ENCODE results near the gene FBXW7. TPM values are rescaled to one million over a fixed set of nuclear protein-coding genes. Genes with fewer than 3 reads are reported as not detected.

The FBXW7 gene
- total and polyA plus RNA-seq, 2 donors (not counting 1 experiment from before 2014, with no cell fraction given) = 16.3 to 68.7 TPM

- Histone ChIP-seq H4K20me1 (ENCODE audit: control insufficient read depth, extremely low read depth, insufficient read depth, low read length) (no peaks in the 10 kb centered on the region), H3K4me1 (ENCODE audit: control insufficient read depth, extremely low read depth, insufficient read depth, low read length) (no peaks in the 10 kb centered on the region), H3K9ac (ENCODE audit: insufficient read depth, low read length) (no peak overlapping the region), H3K27me3 (ENCODE audit: control insufficient read depth, insufficient read depth, low read length) (no peaks in the 10 kb centered on the region), H3K4me3 (replicated peaks in 1 of 4; ENCODE audit: control extremely low read depth in 1 of 4, insufficient read depth in 1 of 4, low read depth in 3 of 4, low read length in 4 of 4) (no peak overlapping the region), H3K27ac (ENCODE audit: insufficient read depth, low read length) (no peak overlapping the region), H3K36me3 (ENCODE audit: control insufficient read depth, insufficient read depth, low read length) (no peaks in the 10 kb centered on the region), H3K4me2 (ENCODE audit: extremely low read depth, insufficient read depth, low read length) (no peak overlapping the region), H3K9me3 (ENCODE audit: control insufficient read depth, insufficient read depth, low read depth, low read length) (no peaks in the 10 kb centered on the region), H3K79me2 (ENCODE audit: control insufficient read depth, insufficient read depth, low read length) (no peaks in the 10 kb centered on the region), H2AFZ (ENCODE audit: low read length) (no peak overlapping the region)
- DNase-seq (ENCODE audit: low read depth in 2 of 2) = no peak
- TF ChIP-seq CTCF (conservative IDR thresholded peaks at IDR 0.05 in 1 of 2, IDR thresholded peaks at IDR 0.05 in 1 of 2; ENCODE audit: low read depth in 1 of 2, low read length in 2 of 2) (no peak), EZH2 (IDR thresholded peaks at IDR 0.05; ENCODE audit: low read length, missing control alignments) (no peak)
Measured at GRCh38 chr4:152380185-152380584, 155.7 kb downstream of the FBXW7 start.

- Histone ChIP-seq H3K4me3 (replicated peaks in 1 of 4; ENCODE audit: control extremely low read depth in 1 of 4, insufficient read depth in 1 of 4, low read depth in 3 of 4, low read length in 4 of 4) (no peak overlapping the region), H4K20me1 (ENCODE audit: control insufficient read depth, extremely low read depth, insufficient read depth, low read length) (no peaks in the 10 kb centered on the region), H3K27ac (ENCODE audit: insufficient read depth, low read length) (no peak overlapping the region), H3K4me2 (ENCODE audit: extremely low read depth, insufficient read depth, low read length) (no peak overlapping the region), H3K36me3 (ENCODE audit: control insufficient read depth, insufficient read depth, low read length) (no peaks in the 10 kb centered on the region), H3K9me3 (ENCODE audit: control insufficient read depth, insufficient read depth, low read depth, low read length) (no peaks in the 10 kb centered on the region), H3K4me1 (ENCODE audit: control insufficient read depth, extremely low read depth, insufficient read depth, low read length) (no peaks in the 10 kb centered on the region), H3K79me2 (ENCODE audit: control insufficient read depth, insufficient read depth, low read length) (no peaks in the 10 kb centered on the region), H3K9ac (ENCODE audit: insufficient read depth, low read length) (no peak overlapping the region), H2AFZ (ENCODE audit: low read length) (no peak overlapping the region), H3K27me3 (ENCODE audit: control insufficient read depth, insufficient read depth, low read length) (no peaks in the 10 kb centered on the region)
- no peak for DNase-seq (ENCODE audit: low read depth in 2 of 2)
- TF ChIP-seq EZH2 (IDR thresholded peaks at IDR 0.05; ENCODE audit: low read length, missing control alignments) = no peak
- TF ChIP-seq CTCF (conservative IDR thresholded peaks at IDR 0.05 in 1 of 2, IDR thresholded peaks at IDR 0.05 in 1 of 2; ENCODE audit: low read depth in 1 of 2, low read length in 2 of 2) = no peak
Measured at GRCh38 chr4:152374606-152375285, 161.1 kb downstream of the FBXW7 start.

GRCh38 chr4:152374153-152374552 lies 161.7 kb downstream of the FBXW7 start:
- H4K20me1 ChIP-seq (ENCODE audit: control insufficient read depth, extremely low read depth, insufficient read depth, low read length) = no peaks in the 10 kb centered on the region
- no peak overlapping the region for H3K9ac ChIP-seq (ENCODE audit: insufficient read depth, low read length)
- H3K27ac ChIP-seq (ENCODE audit: insufficient read depth, low read length) = no peak overlapping the region
- H3K4me2 ChIP-seq (ENCODE audit: extremely low read depth, insufficient read depth, low read length) = no peak overlapping the region
- H3K9me3 ChIP-seq (ENCODE audit: control insufficient read depth, insufficient read depth, low read depth, low read length) = no peaks in the 10 kb centered on the region
- no peaks in the 10 kb centered on the region for H3K4me1 ChIP-seq (ENCODE audit: control insufficient read depth, extremely low read depth, insufficient read depth, low read length)
- no peak for TF ChIP-seq EZH2 (IDR thresholded peaks at IDR 0.05; ENCODE audit: low read length, missing control alignments)
- TF ChIP-seq CTCF (conservative IDR thresholded peaks at IDR 0.05 in 1 of 2, IDR thresholded peaks at IDR 0.05 in 1 of 2; ENCODE audit: low read depth in 1 of 2, low read length in 2 of 2) = no peak
- no peaks in the 10 kb centered on the region for H3K36me3 ChIP-seq (ENCODE audit: control insufficient read depth, insufficient read depth, low read length)
- H3K27me3 ChIP-seq (ENCODE audit: control insufficient read depth, insufficient read depth, low read length) = no peaks in the 10 kb centered on the region
- no peak overlapping the region for H2AFZ ChIP-seq (ENCODE audit: low read length)
- no peak overlapping the region for H3K4me3 ChIP-seq (replicated peaks in 1 of 4; ENCODE audit: control extremely low read depth in 1 of 4, insufficient read depth in 1 of 4, low read depth in 3 of 4, low read length in 4 of 4)
- no peak for DNase-seq (ENCODE audit: low read depth in 2 of 2)
- H3K79me2 ChIP-seq (ENCODE audit: control insufficient read depth, insufficient read depth, low read length) = no peaks in the 10 kb centered on the region
